ENCODE results near the gene FIGLA.

DNA sequence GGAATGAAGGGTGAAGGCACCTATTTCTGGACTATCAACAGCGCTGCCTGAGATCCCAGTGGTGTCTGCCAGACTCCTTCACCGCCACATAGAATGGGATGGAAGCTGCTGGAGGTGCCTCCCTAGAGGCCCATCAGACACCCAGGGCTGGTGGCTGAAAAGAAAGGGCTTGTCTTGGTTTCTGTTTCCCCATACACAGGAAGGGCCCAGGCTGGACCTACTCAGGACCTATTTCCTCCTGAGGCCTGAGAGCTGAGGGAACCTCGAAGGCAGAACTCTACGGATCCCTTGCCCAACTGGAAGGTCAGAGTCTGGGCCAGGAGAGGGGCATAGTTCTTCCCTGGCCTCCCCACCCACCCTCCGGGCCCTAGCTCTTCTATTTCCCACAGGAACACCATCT is 32.8 kb upstream of the FIGLA start:
- TF ChIP-seq EZH2 (IDR thresholded peaks at IDR 0.05; ENCODE audit: low read length), result no peak
- TF ChIP-seq, protein P1, sequence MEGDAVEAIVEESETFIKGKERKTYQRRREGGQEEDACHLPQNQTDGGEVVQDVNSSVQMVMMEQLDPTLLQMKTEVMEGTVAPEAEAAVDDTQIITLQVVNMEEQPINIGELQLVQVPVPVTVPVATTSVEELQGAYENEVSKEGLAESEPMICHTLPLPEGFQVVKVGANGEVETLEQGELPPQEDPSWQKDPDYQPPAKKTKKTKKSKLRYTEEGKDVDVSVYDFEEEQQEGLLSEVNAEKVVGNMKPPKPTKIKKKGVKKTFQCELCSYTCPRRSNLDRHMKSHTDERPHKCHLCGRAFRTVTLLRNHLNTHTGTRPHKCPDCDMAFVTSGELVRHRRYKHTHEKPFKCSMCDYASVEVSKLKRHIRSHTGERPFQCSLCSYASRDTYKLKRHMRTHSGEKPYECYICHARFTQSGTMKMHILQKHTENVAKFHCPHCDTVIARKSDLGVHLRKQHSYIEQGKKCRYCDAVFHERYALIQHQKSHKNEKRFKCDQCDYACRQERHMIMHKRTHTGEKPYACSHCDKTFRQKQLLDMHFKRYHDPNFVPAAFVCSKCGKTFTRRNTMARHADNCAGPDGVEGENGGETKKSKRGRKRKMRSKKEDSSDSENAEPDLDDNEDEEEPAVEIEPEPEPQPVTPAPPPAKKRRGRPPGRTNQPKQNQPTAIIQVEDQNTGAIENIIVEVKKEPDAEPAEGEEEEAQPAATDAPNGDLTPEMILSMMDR (optimal IDR thresholded peaks at IDR 0.05 in 1 of 3, IDR thresholded peaks at IDR 0.05 in 1 of 3, conservative IDR thresholded peaks at IDR 0.05 in 1 of 3; ENCODE audit: extremely low read depth in 1 of 3, insufficient read depth in 2 of 3, low read length in 3 of 3), result no peak
